Measurements from ENCODE around the gene WDR70. TPM values are rescaled to one million over a fixed set of nuclear protein-coding genes. Genes with fewer than 3 reads are reported as not detected.

WDR70 gene
- total and polyA plus RNA-seq, 2 donors (not counting 1 experiment from before 2014, with no cell fraction given) = 31.4 to 34.0 TPM

GRCh38 chr5:37391591-37391990 is 12.5 kb downstream of the WDR70 start:
- Histone ChIP-seq H3K9ac (ENCODE audit: insufficient read depth, low read length) (no peak overlapping the region), H3K36me3 (ENCODE audit: control insufficient read depth, insufficient read depth, low read length) (no peaks in the 10 kb centered on the region)

GRCh38 chr5:37396352-37396751 is 17.2 kb downstream of the WDR70 start:
- Histone ChIP-seq H4K20me1 (ENCODE audit: control insufficient read depth, extremely low read depth, insufficient read depth, low read length) (no peaks in the 10 kb centered on the region), H3K4me3 (replicated peaks in 1 of 4; ENCODE audit: control extremely low read depth in 1 of 4, insufficient read depth in 1 of 4, low read depth in 3 of 4, low read length in 4 of 4) (no peak overlapping the region), H3K4me1 (ENCODE audit: control insufficient read depth, extremely low read depth, insufficient read depth, low read length) (no peaks in the 10 kb centered on the region), H3K9me3 (ENCODE audit: control insufficient read depth, insufficient read depth, low read depth, low read length) (no peaks in the 10 kb centered on the region), H3K27me3 (ENCODE audit: control insufficient read depth, insufficient read depth, low read length) (no peaks in the 10 kb centered on the region), H3K4me2 (ENCODE audit: extremely low read depth, insufficient read depth, low read length) (no peak overlapping the region), H3K79me2 (ENCODE audit: control insufficient read depth, insufficient read depth, low read length) (no peaks in the 10 kb centered on the region), H3K27ac (ENCODE audit: insufficient read depth, low read length) (no peak overlapping the region), H3K9ac (ENCODE audit: insufficient read depth, low read length) (no peak overlapping the region), H3K36me3 (ENCODE audit: control insufficient read depth, insufficient read depth, low read length) (no peaks in the 10 kb centered on the region), H2AFZ (ENCODE audit: low read length) (no peak overlapping the region)
- no peak for DNase-seq (ENCODE audit: low read depth in 2 of 2)
- TF ChIP-seq CTCF (conservative IDR thresholded peaks at IDR 0.05 in 1 of 2, IDR thresholded peaks at IDR 0.05 in 1 of 2; ENCODE audit: low read depth in 1 of 2, low read length in 2 of 2) (no peak), EZH2 (IDR thresholded peaks at IDR 0.05; ENCODE audit: low read length, missing control alignments) (no peak)

More at GRCh38 chr5:37391591-37391990, 12.5 kb downstream of the WDR70 start:
- H3K4me3 ChIP-seq (replicated peaks in 1 of 4; ENCODE audit: control extremely low read depth in 1 of 4, insufficient read depth in 1 of 4, low read depth in 3 of 4, low read length in 4 of 4) = no peak overlapping the region
- H2AFZ ChIP-seq (ENCODE audit: low read length) = no peak overlapping the region
- H3K4me1 ChIP-seq (ENCODE audit: control insufficient read depth, extremely low read depth, insufficient read depth, low read length) = no peaks in the 10 kb centered on the region
- H3K4me2 ChIP-seq (ENCODE audit: extremely low read depth, insufficient read depth, low read length) = no peak overlapping the region
- H3K9me3 ChIP-seq (ENCODE audit: control insufficient read depth, insufficient read depth, low read depth, low read length) = no peaks in the 10 kb centered on the region
- H3K27me3 ChIP-seq (ENCODE audit: control insufficient read depth, insufficient read depth, low read length) = no peaks in the 10 kb centered on the region
- DNase-seq (ENCODE audit: low read depth in 2 of 2) = no peak
- no peaks in the 10 kb centered on the region for H4K20me1 ChIP-seq (ENCODE audit: control insufficient read depth, extremely low read depth, insufficient read depth, low read length)
- H3K27ac ChIP-seq (ENCODE audit: insufficient read depth, low read length) = no peak overlapping the region
- no peaks in the 10 kb centered on the region for H3K79me2 ChIP-seq (ENCODE audit: control insufficient read depth, insufficient read depth, low read length)
- TF ChIP-seq CTCF (conservative IDR thresholded peaks at IDR 0.05 in 1 of 2, IDR thresholded peaks at IDR 0.05 in 1 of 2; ENCODE audit: low read depth in 1 of 2, low read length in 2 of 2) = no peak
- TF ChIP-seq EZH2 (IDR thresholded peaks at IDR 0.05; ENCODE audit: low read length, missing control alignments) = no peak

GRCh38 chr5:37400501-37400900 is 21.4 kb downstream of the WDR70 start:
- H3K9ac ChIP-seq (ENCODE audit: insufficient read depth, low read length) = no peak overlapping the region
- no peak overlapping the region for H3K27ac ChIP-seq (ENCODE audit: insufficient read depth, low read length)
- no peaks in the 10 kb centered on the region for H4K20me1 ChIP-seq (ENCODE audit: control insufficient read depth, extremely low read depth, insufficient read depth, low read length)
- H3K9me3 ChIP-seq (ENCODE audit: control insufficient read depth, insufficient read depth, low read depth, low read length) = no peaks in the 10 kb centered on the region
- H3K4me2 ChIP-seq (ENCODE audit: extremely low read depth, insufficient read depth, low read length) = no peak overlapping the region
- peak in 1 of 2 donors; percentile 38 for DNase-seq (ENCODE audit: low read depth in 2 of 2)
- no peaks in the 10 kb centered on the region for H3K36me3 ChIP-seq (ENCODE audit: control insufficient read depth, insufficient read depth, low read length)
- no peak for TF ChIP-seq CTCF (conservative IDR thresholded peaks at IDR 0.05 in 1 of 2, IDR thresholded peaks at IDR 0.05 in 1 of 2; ENCODE audit: low read depth in 1 of 2, low read length in 2 of 2)
- TF ChIP-seq EZH2 (IDR thresholded peaks at IDR 0.05; ENCODE audit: low read length, missing control alignments) = no peak
- H3K79me2 ChIP-seq (ENCODE audit: control insufficient read depth, insufficient read depth, low read length) = no peaks in the 10 kb centered on the region
- no peaks in the 10 kb centered on the region for H3K4me1 ChIP-seq (ENCODE audit: control insufficient read depth, extremely low read depth, insufficient read depth, low read length)
- no peak overlapping the region for H2AFZ ChIP-seq (ENCODE audit: low read length)
- no peak overlapping the region for H3K4me3 ChIP-seq (replicated peaks in 1 of 4; ENCODE audit: control extremely low read depth in 1 of 4, insufficient read depth in 1 of 4, low read depth in 3 of 4, low read length in 4 of 4)
- no peaks in the 10 kb centered on the region for H3K27me3 ChIP-seq (ENCODE audit: control insufficient read depth, insufficient read depth, low read length)

Measured in fibroblast of lung (primary cell).